Endothelial cell of umbilical vein (primary cell): ENCODE data around the gene MAML3. TPM values are rescaled to one million over a fixed set of nuclear protein-coding genes. Genes with fewer than 3 reads are reported as not detected.

Source experiments
- BruUV-seq: library from RNA; stranded (reverse); fragments of 400-500 nt; replicated peaks from 2 replicates; lab custom pipeline; 2021; lab: Mats Ljungman, UMichigan
- CTCF ChIA-PET: fragments of 300-600, 350-600 bp; sonication (Branson Sonifier 250); formaldehyde crosslinking; loops from one replicate; lab custom pipeline; 2021; ENCODE audit warnings: antibody characterized with exemption, inconsistent platforms; lab: Charles Lee
- POLR2A ChIA-PET: fragments of 300-600, 350-600 bp; sonication (Branson Sonifier 250); formaldehyde crosslinking; loops from one replicate; lab custom pipeline; 2021; ENCODE audit warnings: antibody characterized with exemption, inconsistent platforms; lab: Charles Lee
- DNase-seq: peaks from one replicate; pipeline ENCODE4 v3.0.0-alpha.2; 2011; ENCODE audit warnings: low read depth, low spot score
- FAIRE-seq: peaks from 2 replicates; lab custom pipeline; 2011; peaks lifted over from hg19 to GRCh38; lab: Jason Lieb, UNC
- H2AFZ ChIP-seq: 2 replicates; pipeline ENCODE4 v1.6.0; 2012; ENCODE audit warnings: low read depth, low read length, control low read depth, inconsistent platforms
- H3K27ac ChIP-seq: 2 replicates; pipeline ENCODE4 v1.5.1; 2011; ENCODE audit warnings: low read depth, mild to moderate bottlenecking, control low read depth, low read length, moderate library complexity; ENCODE audit not compliant: insufficient read depth
- H3K27me3 ChIP-seq, 2 experiments: 2 replicates each; pipeline versions ENCODE4 v1.6.0 to v1.6.1; 2011; ENCODE audit warnings: low read length in 2 of 2, mixed read lengths in 1 of 2; ENCODE audit not compliant: control insufficient read depth in 2 of 2, insufficient read depth in 2 of 2
- H3K36me3 ChIP-seq, 2 experiments: 2 replicates in 1 of 2; 3 replicates in 1 of 2; pipeline ENCODE4 v1.5.1; 2011; ENCODE audit warnings: low read length in 2 of 2, mild to moderate bottlenecking in 1 of 2, moderate library complexity in 1 of 2; ENCODE audit not compliant: control insufficient read depth in 2 of 2, insufficient read depth in 2 of 2; ENCODE audit errors: extremely low read depth in 1 of 2
- H3K4me1 ChIP-seq: 3 replicates; pipeline ENCODE4 v1.5.1; 2011; ENCODE audit warnings: mild to moderate bottlenecking, low read length; ENCODE audit not compliant: control insufficient read depth, insufficient read depth; ENCODE audit errors: extremely low read depth
- H3K4me2 ChIP-seq: 2 replicates; pipeline ENCODE4 v1.6.1; 2011; ENCODE audit warnings: low read length, control low read depth, mixed read lengths; ENCODE audit not compliant: insufficient read depth
- H3K4me3 ChIP-seq, 3 experiments: fragments of 200-600 bp in 1 of 3; sonication (generic), shearing (Covaris generic) in 1 of 3; replicated peaks in 1 of 3; 2 replicates each; pipeline ENCODE4 v1.5.1; 2011 to 2016; ENCODE audit warnings: control low read depth in 3 of 3, low read length in 3 of 3, mild to moderate bottlenecking in 2 of 3, inconsistent platforms in 1 of 3, low read depth in 1 of 3, moderate library complexity in 1 of 3; ENCODE audit not compliant: insufficient read depth in 1 of 3
- H3K79me2 ChIP-seq: 2 replicates; pipeline ENCODE4 v1.6.0; 2012; ENCODE audit warnings: low read length, inconsistent platforms; ENCODE audit not compliant: control insufficient read depth, insufficient read depth
- H3K9ac ChIP-seq: replicated peaks from 2 replicates; pipeline ENCODE3; 2011; ENCODE audit warnings: low read length, control low read depth; ENCODE audit not compliant: insufficient read depth; ENCODE audit errors: extremely low read depth
- H3K9me1 ChIP-seq: replicated peaks from 3 replicates; pipeline ENCODE4 v1.6.0; 2011; ENCODE audit warnings: mild to moderate bottlenecking, low read length; ENCODE audit not compliant: control insufficient read depth, insufficient read depth; ENCODE audit errors: extremely low read depth
- H3K9me3 ChIP-seq: replicated peaks from 2 replicates; pipeline ENCODE4 v1.5.1; 2012; ENCODE audit warnings: low read length, inconsistent platforms; ENCODE audit not compliant: control insufficient read depth, insufficient read depth
- H4K20me1 ChIP-seq: replicated peaks from 2 replicates; pipeline ENCODE3; 2011; ENCODE audit warnings: mild to moderate bottlenecking, low read length; ENCODE audit not compliant: control insufficient read depth, insufficient read depth; ENCODE audit errors: extremely low read depth
- CTCF ChIP-seq, 2 donors: IDR thresholded peaks; 1 replicate in 1 of 2; 2 replicates in 1 of 2; pipeline ENCODE4 v1.5.1; 2011; ENCODE audit warnings: low read length in 2 of 2, mild to moderate bottlenecking in 2 of 2, moderate library complexity in 2 of 2, control low read depth in 1 of 2, inconsistent platforms in 1 of 2, low read depth in 1 of 2; ENCODE audit not compliant: insufficient read depth in 1 of 2; ENCODE audit errors: extremely low read depth in 1 of 2
- EZH2 ChIP-seq: IDR thresholded peaks from 2 replicates; pipeline ENCODE4 v1.6.1; 2012; ENCODE audit warnings: borderline replicate concordance, low read depth, mild to moderate bottlenecking, moderate library complexity, low read length, inconsistent platforms; ENCODE audit not compliant: severe bottlenecking
- FOS ChIP-seq: IDR thresholded peaks from 2 replicates; pipeline ENCODE4 v1.6.1; 2011; ENCODE audit warnings: mild to moderate bottlenecking, low read length, moderate library complexity, borderline replicate concordance; ENCODE audit not compliant: insufficient read depth
- GATA2 ChIP-seq: IDR thresholded peaks from 2 replicates; pipeline ENCODE4 v1.7.0; 2011; ENCODE audit warnings: low read depth, mild to moderate bottlenecking, moderate library complexity, mixed read lengths, low read length; ENCODE audit not compliant: insufficient read length, insufficient read depth
- JUN ChIP-seq: IDR thresholded peaks from 2 replicates; pipeline ENCODE4 v1.6.1; 2011; ENCODE audit warnings: borderline replicate concordance, low read depth; ENCODE audit not compliant: insufficient read length, insufficient read depth
- MYC ChIP-seq: IDR thresholded peaks from one replicate; pipeline ENCODE4 v1.6.1; 2011; ENCODE audit warnings: mild to moderate bottlenecking, low read depth, low read length
- POLR2A ChIP-seq: IDR thresholded peaks from 2 replicates; pipeline ENCODE4 v1.6.1; 2012; ENCODE audit warnings: low read depth, mild to moderate bottlenecking, control low read depth, low read length
- POLR2AphosphoS5 ChIP-seq: IDR thresholded peaks from 2 replicates; pipeline ENCODE4 v1.6.1; 2012; ENCODE audit warnings: low read depth, mild to moderate bottlenecking, control low read depth, low read length, moderate library complexity; ENCODE audit not compliant: insufficient read depth
- dilution Hi-C: fragments of 300-500 bp; cut with MboI; formaldehyde crosslinking; loops from one replicate; pipeline ENCODE4 v1.15.0; 2019; ENCODE audit warnings: low sequenced_read_pairs; ENCODE audit not compliant: extremely low pct_ligation_motif_present
- intact Hi-C: fragments of 100-400 bp; cut with micrococcal nuclease; formaldehyde crosslinking; loops from one replicate; pipeline ENCODE4 v1.10.0; 2022
- polyA plus RNA-seq, 4 experiments: library from polyadenylated mRNA; depleted of rRNA in 3 of 4; stranded (reverse) in 3 of 4; unstranded in 1 of 4; fragments of >200 nt; gene quantifications; 2 replicates each; pipeline versions ENCODE4 v1.2.1 to v1.2.3, GENCODE V29; 2011 to 2012; ENCODE audit warnings: missing spikeins in 1 of 4
- total RNA-seq: library from RNA; stranded (reverse); gene quantifications from 2 replicates; pipeline ENCODE4 v1.2.3, GENCODE V29; 2021
- TF ChIP-seq, protein P1 (sequence below): IDR thresholded peaks from 2 replicates; pipeline ENCODE4 v1.6.1; 2011; ENCODE audit not compliant: insufficient read depth, insufficient read length

Gene MAML3
- total and polyA plus RNA-seq, 2 donors (not counting 3 experiments of a cell fraction or from before 2014, with no cell fraction given): 14.0 to 20.3 TPM

GRCh38 chr4:140046016-140046415 is 108.0 kb downstream of the MAML3 start:
- H3K9ac ChIP-seq: no peak overlapping the region
- BruUV-seq: no TSS peak
- TF ChIP-seq POLR2A (no peak), GATA2 (no peak), JUN (no peak), MYC (no peak), EZH2 (no peak), FOS (no peak), POLR2AphosphoS5 (no peak), CTCF (IDR thresholded peaks at IDR 0.05; ENCODE audit: extremely low read depth in 1 of 2, insufficient read depth in 1 of 2, low read depth in 1 of 2, low read length in 2 of 2) (no peak)
- TF ChIP-seq, protein P1, sequence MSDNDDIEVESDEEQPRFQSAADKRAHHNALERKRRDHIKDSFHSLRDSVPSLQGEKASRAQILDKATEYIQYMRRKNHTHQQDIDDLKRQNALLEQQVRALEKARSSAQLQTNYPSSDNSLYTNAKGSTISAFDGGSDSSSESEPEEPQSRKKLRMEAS: no peak
- no peak overlapping the region for H3K4me2 ChIP-seq
- no peaks in the 10 kb centered on the region for H3K9me1 ChIP-seq
- intact Hi-C loops (loop anchor here (5.0 kb wide), 2 partner anchors 129 to 154 kb away; no protein-coding TSS in a partner anchor), dilution Hi-C loops (no loop called here)
- H3K79me2 ChIP-seq: peaks cover 2% of the 10 kb centered on the region
- no peak overlapping the region for H3K4me3 ChIP-seq
- no peaks in the 10 kb centered on the region for H4K20me1 ChIP-seq
- POLR2A ChIA-PET: no interaction called here
- CTCF ChIA-PET: interaction anchor here (1.6 to 2.6 kb wide), 2 partner anchors 8 to 117 kb away, joined by 3 to 12 read pairs; no protein-coding TSS in a partner anchor
- no peaks in the 10 kb centered on the region for H3K9me3 ChIP-seq
- H3K36me3 ChIP-seq: no peaks in the 10 kb centered on the region
- peaks cover 49% of the 10 kb centered on the region for H3K4me1 ChIP-seq
- FAIRE-seq (no peak), DNase-seq (peak; percentile 30)
- no peaks in the 10 kb centered on the region for H3K27me3 ChIP-seq
- H2AFZ ChIP-seq: no peak overlapping the region
- no peak overlapping the region for H3K27ac ChIP-seq
